CD8-positive, alpha-beta memory T cell (primary cell): ENCODE data around the gene MYH11. TPM values are rescaled to one million over a fixed set of nuclear protein-coding genes. Genes with fewer than 3 reads are reported as not detected.
A peak's percentile ranks its signal among the peaks of the same experiment; 100 is the strongest.
"Not testable (repeated sequence)": the region's sequence is repeated elsewhere in the genome, so short reads cannot be mapped to it uniquely, and the experiment has no call there.

Experiments used
- CTCF ChIA-PET: fragments of 350-600 bp; sonication (Branson Sonifier 250); formaldehyde crosslinking; loops from one replicate; lab custom pipeline; 2021; ENCODE audit warnings: antibody characterized with exemption; lab: Charles Lee
- POLR2A ChIA-PET: fragments of 350-600 bp; sonication (Branson Sonifier 250); formaldehyde crosslinking; loops from one replicate; lab custom pipeline; 2021; ENCODE audit warnings: antibody characterized with exemption; lab: Charles Lee
- DNase-seq, 5 donors: peaks; one replicate each; pipeline versions ENCODE4 v3.0.0 to v3.0.0-alpha.2; 2020 to 2022; ENCODE audit warnings: mixed read lengths in 1 of 5
- H3K27ac ChIP-seq: one replicate; pipeline ENCODE4 v1.7.0; 2013; ENCODE audit warnings: low read depth, mild to moderate bottlenecking, low read length, moderate library complexity
- H3K27me3 ChIP-seq: 2 replicates; pipeline ENCODE4 v1.7.0; 2013; ENCODE audit warnings: low read length, mild to moderate bottlenecking; ENCODE audit not compliant: insufficient read depth, poor library complexity, severe bottlenecking
- H3K36me3 ChIP-seq: 2 replicates; pipeline ENCODE4 v1.7.0; 2013; ENCODE audit warnings: mild to moderate bottlenecking, low read length, moderate library complexity; ENCODE audit not compliant: insufficient read depth
- H3K4me1 ChIP-seq: 2 replicates; pipeline ENCODE4 v1.7.0; 2013; ENCODE audit warnings: mild to moderate bottlenecking, low read length, moderate library complexity; ENCODE audit not compliant: insufficient read depth
- H3K4me3 ChIP-seq: 2 replicates; pipeline ENCODE4 v1.7.0; 2013; ENCODE audit warnings: mild to moderate bottlenecking, low read length
- H3K9me3 ChIP-seq: 2 replicates; pipeline ENCODE4 v1.7.0; 2013; ENCODE audit warnings: mild to moderate bottlenecking, low read length
- H3K27ac Mint-ChIP-seq, 8 donors: one replicate each; pipeline ENCODE4 v1.8.0; 2020 to 2021; ENCODE audit warnings: mixed read lengths in 8 of 8, mild to moderate bottlenecking in 6 of 8, inconsistent platforms in 3 of 8, moderate library complexity in 3 of 8
- H3K27me3 Mint-ChIP-seq, 2 donors: one replicate each; pipeline ENCODE4 v1.8.0; 2020 to 2021; ENCODE audit warnings: mixed read lengths in 2 of 2, mild to moderate bottlenecking in 1 of 2, moderate library complexity in 1 of 2
- H3K36me3 Mint-ChIP-seq, 3 donors: one replicate each; pipeline ENCODE4 v1.8.0; 2020 to 2021; ENCODE audit warnings: mixed read lengths in 3 of 3, inconsistent platforms in 1 of 3, mild to moderate bottlenecking in 1 of 3
- H3K4me1 Mint-ChIP-seq, 3 donors: one replicate each; pipeline ENCODE4 v1.8.0; 2020 to 2021; ENCODE audit warnings: mixed read lengths in 3 of 3, inconsistent platforms in 1 of 3, mild to moderate bottlenecking in 1 of 3
- H3K4me3 Mint-ChIP-seq, 7 donors: one replicate each; pipeline ENCODE4 v1.8.0; 2020 to 2021; ENCODE audit warnings: mixed read lengths in 7 of 7, mild to moderate bottlenecking in 6 of 7, moderate library complexity in 4 of 7, inconsistent platforms in 2 of 7
- H3K9me3 Mint-ChIP-seq, 5 donors: one replicate each; pipeline ENCODE4 v1.8.0; 2020 to 2022; ENCODE audit warnings: mixed read lengths in 5 of 5, mild to moderate bottlenecking in 3 of 5, moderate library complexity in 2 of 5, inconsistent platforms in 1 of 5
- polyA plus RNA-seq: library from polyadenylated mRNA; unstranded; fragments of 300-500 nt; fragmentation: Illumina TruSeq; gene quantifications from one replicate; pipeline ENCODE4 v1.2.3, GENCODE V29; 2021
- total RNA-seq, 2 experiments: library from RNA; stranded (reverse); gene quantifications; one replicate each; pipeline ENCODE4 v1.2.3, GENCODE V29; 2021

Gene MYH11
- total and polyA plus RNA-seq, 3 experiments from 2014 or later: 1.1 TPM; not detected in 2

- Histone ChIP-seq H3K9me3 (no peaks in the 10 kb centered on the region), H3K27ac (no peak overlapping the region), H3K4me1 (peaks cover 28% of the 10 kb centered on the region), H3K4me3 (no peak overlapping the region), H3K27me3 (no peaks in the 10 kb centered on the region), H3K36me3 (peaks cover 6% of the 10 kb centered on the region)
- Mint-ChIP-seq H3K36me3 (peaks cover 0 to 54% (median 11%) of the 10 kb centered on the region in 3 donors), H3K9me3 (no peaks in the 10 kb centered on the region), H3K27ac (peak overlapping the region; percentile 57 to 98 (median 79)), H3K4me3 (no peak overlapping the region), H3K27me3 (no peaks in the 10 kb centered on the region), H3K4me1 (peaks cover 45 to 77% (median 69%) of the 10 kb centered on the region in 3 donors)
- CTCF ChIA-PET: interaction anchor here (3.5 kb wide), 1 partner anchor 15 kb away, joined by 18 read pairs; the partner anchor contains the start of gene MARF1
- no peak for DNase-seq
- POLR2A ChIA-PET: interaction anchor here (2.0 kb wide), 1 partner anchor 15 kb away, joined by 12 read pairs; the partner anchor contains the start of gene MARF1
Measured at GRCh38 chr16:15658149-15658548, 198.7 kb downstream of the MYH11 start.

GRCh38 chr16:15655561-15655960 lies 201.3 kb downstream of the MYH11 start:
- H3K9me3 Mint-ChIP-seq, CTCF ChIA-PET, H3K27me3 Mint-ChIP-seq: not testable (repeated sequence)

DNA sequence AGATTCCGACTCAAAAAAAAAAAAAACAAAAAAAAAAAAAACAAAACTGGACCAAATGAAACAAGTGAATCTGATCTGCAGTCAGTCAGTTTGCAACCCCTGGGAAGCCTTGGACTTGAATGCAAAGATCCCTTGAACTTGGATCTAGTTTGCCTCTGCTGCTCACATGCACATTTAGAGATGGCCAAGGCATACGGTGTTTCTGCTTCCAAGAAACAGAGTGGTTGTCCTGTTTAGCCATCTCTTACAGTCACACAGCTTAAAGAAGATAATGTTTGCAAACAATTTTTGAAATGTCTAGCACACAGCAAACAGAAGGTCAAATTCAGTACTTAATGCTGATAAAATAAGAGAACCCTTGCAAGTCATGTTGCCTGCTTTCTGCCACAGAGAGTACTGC lies 202.2 kb downstream of the MYH11 start:
- Histone ChIP-seq H3K27me3 (no peaks in the 10 kb centered on the region), H3K36me3 (peaks cover 3% of the 10 kb centered on the region), H3K9me3 (no peaks in the 10 kb centered on the region), H3K27ac (no peak overlapping the region), H3K4me3 (no peak overlapping the region), H3K4me1 (peaks cover 36% of the 10 kb centered on the region)
- H3K27me3 Mint-ChIP-seq: peaks cover 0 to 3% of the 10 kb centered on the region in 2 donors
- no peak for DNase-seq
- H3K9me3 Mint-ChIP-seq: no peaks in the 10 kb centered on the region
- H3K27ac Mint-ChIP-seq: peak overlapping the region in 1 of 8 donors; percentile 36
- H3K36me3 Mint-ChIP-seq: peaks cover 0 to 50% (median 8%) of the 10 kb centered on the region in 3 donors
- H3K4me3 Mint-ChIP-seq: no peak overlapping the region
- peaks cover 49 to 82% (median 70%) of the 10 kb centered on the region in 3 donors for H3K4me1 Mint-ChIP-seq
- POLR2A ChIA-PET: no interaction called here
- CTCF ChIA-PET: no interaction called here

More at GRCh38 chr16:15655561-15655960, 201.3 kb downstream of the MYH11 start:
- peaks cover 45% of the 10 kb centered on the region for H3K4me1 ChIP-seq
- H3K36me3 ChIP-seq, H3K27me3 ChIP-seq, POLR2A ChIA-PET, H3K9me3 ChIP-seq, H3K4me3 Mint-ChIP-seq, H3K4me3 ChIP-seq, H3K27ac Mint-ChIP-seq, H3K27ac ChIP-seq, DNase-seq: not testable (repeated sequence)
- Mint-ChIP-seq H3K4me1 (peaks cover 50 to 85% (median 74%) of the 10 kb centered on the region in 3 donors), H3K36me3 (peaks cover 0 to 50% (median 10%) of the 10 kb centered on the region in 3 donors)

- Histone ChIP-seq H3K36me3 (peaks cover 3% of the 10 kb centered on the region), H3K4me3 (no peak overlapping the region), H3K4me1 (peaks cover 30% of the 10 kb centered on the region), H3K27ac (no peak overlapping the region), H3K9me3 (no peaks in the 10 kb centered on the region), H3K27me3 (no peaks in the 10 kb centered on the region)
- CTCF ChIA-PET: interaction anchor here (1.3 to 1.6 kb wide), 2 partner anchors 10 to 11 kb away, joined by 3 to 7 read pairs; partner anchors contain the start of gene MARF1
- Mint-ChIP-seq H3K27me3 (peaks cover 0 to 3% of the 10 kb centered on the region in 2 donors), H3K27ac (peak overlapping the region in 7 of 8 donors; percentile 38 to 84 (median 66)), H3K36me3 (peaks cover 0 to 48% (median 8%) of the 10 kb centered on the region in 3 donors), H3K4me1 (peaks cover 41 to 74% (median 58%) of the 10 kb centered on the region in 3 donors), H3K9me3 (no peaks in the 10 kb centered on the region), H3K4me3 (peak overlapping the region in 6 of 7 donors; percentile 38 to 99 (median 60))
- no peak for DNase-seq
- POLR2A ChIA-PET: no interaction called here
Measured at GRCh38 chr16:15653227-15653626, 203.6 kb downstream of the MYH11 start.

Other genes with a start within 250 kb of the MYH11 start
- gene MARF1, start 213.9 kb downstream of the MYH11 start, total RNA-seq: 10 to 100 TPM; 69.0 to 75.3 TPM
- 16.9 TPM for gene MARF1, start 213.9 kb downstream of the MYH11 start, polyA plus RNA-seq
- gene NDE1, start 206.8 kb downstream of the MYH11 start, total RNA-seq: 100 to 1,000 TPM; 113 to 123 TPM
- 55.9 TPM for gene NDE1, start 206.8 kb downstream of the MYH11 start, polyA plus RNA-seq
- 10 to 100 TPM; 39.6 to 46.1 TPM for gene CEP20, start 31.6 kb upstream of the MYH11 start, total RNA-seq
- 32.5 TPM for gene CEP20, start 31.6 kb upstream of the MYH11 start, polyA plus RNA-seq
- 10 to 100 TPM; 64.6 to 64.8 TPM for gene ABCC1, start 92.6 kb upstream of the MYH11 start, total RNA-seq
- gene ABCC1, start 92.6 kb upstream of the MYH11 start, polyA plus RNA-seq: 9.9 TPM